H1 (cell line): ENCODE results near the gene OTX2. TPM values are rescaled to one million over a fixed set of nuclear protein-coding genes. Genes with fewer than 3 reads are reported as not detected.
A peak's percentile ranks its signal among the peaks of the same experiment; 100 is the strongest.

Experiments
- CHD7 ChIP-seq: fragments of 300-600 bp; sonication (generic); IDR thresholded peaks from 2 replicates; pipeline ENCODE4 v1.7.1; 2012; ENCODE audit warnings: low read length, moderate library complexity, mild to moderate bottlenecking, inconsistent platforms; ENCODE audit not compliant: insufficient replicate concordance
- JUN ChIP-seq: IDR thresholded peaks from 2 replicates; pipeline ENCODE4 v1.6.1; 2011; ENCODE audit warnings: low read depth, mild to moderate bottlenecking, improper control_type of control experiment, low read length
- POU5F1 ChIP-seq: IDR thresholded peaks from 2 replicates; pipeline ENCODE4 v1.6.1; 2011; ENCODE audit warnings: low read depth, mild to moderate bottlenecking, low read length, moderate library complexity
- RBBP5 ChIP-seq: IDR thresholded peaks from 2 replicates; pipeline ENCODE4 v1.7.1; 2012; ENCODE audit warnings: low read depth, mild to moderate bottlenecking, inconsistent platforms, low read length, moderate library complexity, borderline replicate concordance
- RNF2 ChIP-seq: fragments of 200-900, 300-1000 bp; sonication (generic); IDR thresholded peaks from 2 replicates; pipeline ENCODE4 v1.7.1; 2016; ENCODE audit warnings: borderline replicate concordance, low read depth, mild to moderate bottlenecking, antibody characterized with exemption, low read length; ENCODE audit not compliant: poor library complexity, severe bottlenecking; ENCODE audit errors: missing control alignments
- RXRA ChIP-seq: IDR thresholded peaks from 2 replicates; pipeline ENCODE4 v1.6.1; 2011; ENCODE audit warnings: low read depth, mild to moderate bottlenecking, low read length, moderate library complexity; ENCODE audit not compliant: insufficient read depth
- SP2 ChIP-seq: IDR thresholded peaks from 2 replicates; pipeline ENCODE4 v1.6.1; 2012; ENCODE audit warnings: mild to moderate bottlenecking, low read length, inconsistent platforms
- SP4 ChIP-seq: IDR thresholded peaks from 2 replicates; pipeline ENCODE4 v1.6.1; 2012; ENCODE audit warnings: low read length, inconsistent platforms
- polyA plus RNA-seq, 7 experiments: library from polyadenylated mRNA; depleted of rRNA in 3 of 7; stranded (reverse) in 5 of 7; unstranded in 2 of 7; fragments of >200 nt in 5 of 7; fragments of 200-250 nt in 2 of 7; gene quantifications; 1 replicate in 5 of 7; 2 replicates in 1 of 7; 4 replicates in 1 of 7; pipeline versions ENCODE4 v1.2.1 to v1.2.3, GENCODE V29; 2011 to 2013; ENCODE audit warnings: missing spikeins in 2 of 7, mixed read lengths in 2 of 7
- total RNA-seq: library from RNA; stranded (reverse); fragmentation: NEBNext Ultra II Directional; extraction: Animal tissue kit (Norgen Biotek cat#: 25700); gene quantifications from 2 replicates; pipeline ENCODE4 v1.2.1, GENCODE V29; 2021
- TF ChIP-seq, protein P1 (sequence below): IDR thresholded peaks from 2 replicates; pipeline ENCODE4 v1.6.1; 2012; ENCODE audit warnings: inconsistent platforms

Gene OTX2
- total and polyA plus RNA-seq, 2 of the 8 experiments (the other 6 are each of a cell fraction or from before 2014, with no cell fraction given) = 33.9 to 155 TPM

GRCh38 chr14:56805201-56805991 lies 4.9 kb downstream of the OTX2 start (continued):
- no peak; the same call in 1 of the 2 replicates for TF ChIP-seq RBBP5
- TF ChIP-seq JUN = no peak
- TF ChIP-seq, protein P1, sequence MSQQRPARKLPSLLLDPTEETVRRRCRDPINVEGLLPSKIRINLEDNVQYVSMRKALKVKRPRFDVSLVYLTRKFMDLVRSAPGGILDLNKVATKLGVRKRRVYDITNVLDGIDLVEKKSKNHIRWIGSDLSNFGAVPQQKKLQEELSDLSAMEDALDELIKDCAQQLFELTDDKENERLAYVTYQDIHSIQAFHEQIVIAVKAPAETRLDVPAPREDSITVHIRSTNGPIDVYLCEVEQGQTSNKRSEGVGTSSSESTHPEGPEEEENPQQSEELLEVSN = 0 out of 2 replicates have a peak, but pooled peaks have one; percentile 8
- no peak for TF ChIP-seq RNF2
- peak; percentile 78; the same call in 1 of the 2 replicates for TF ChIP-seq POU5F1
- TF ChIP-seq CHD7 = peak; percentile 97
- no peak for TF ChIP-seq SP2
- no peak for TF ChIP-seq RXRA
- TF ChIP-seq SP4 = no peak
